RCC 7860 (cell line): ENCODE data around the gene METTL15.
"Not testable (repeated sequence)": the region's sequence is repeated elsewhere in the genome, so short reads cannot be mapped to it uniquely, and the experiment has no call there.

ENCODE experiments used
- DNase-seq: peaks from one replicate; pipeline ENCODE4 v3.0.0-alpha.2; 2015; ENCODE audit warnings: low spot score
- FAIRE-seq: peaks from 2 replicates; lab custom pipeline; 2012; peaks lifted over from hg19 to GRCh38; lab: Jason Lieb, UNC

The METTL15 gene

GRCh38 chr11:28366549-28367346, 258.6 kb downstream of the METTL15 start:
- FAIRE-seq = no peak
- DNase-seq = no peak

- FAIRE-seq, DNase-seq: not testable (repeated sequence)
Measured at GRCh38 chr11:28378095-28378494, 269.9 kb downstream of the METTL15 start.
